Epithelial cell of esophagus (primary cell): ENCODE data around the gene MAML3.

ENCODE experiments used
- DNase-seq: peaks from one replicate; pipeline ENCODE4 v3.0.0; 2010; ENCODE audit warnings: low read depth
- H3K4me3 ChIP-seq: 2 replicates; pipeline ENCODE4 v1.5.1; 2011; ENCODE audit warnings: mild to moderate bottlenecking, low read length, control low read depth
- CTCF ChIP-seq: IDR thresholded peaks from 2 replicates; pipeline ENCODE4 v1.5.1; 2011; ENCODE audit warnings: low read depth, mild to moderate bottlenecking, low read length, control low read depth, inconsistent platforms; ENCODE audit not compliant: insufficient read depth; ENCODE audit errors: missing control alignments

MAML3 gene

DNA sequence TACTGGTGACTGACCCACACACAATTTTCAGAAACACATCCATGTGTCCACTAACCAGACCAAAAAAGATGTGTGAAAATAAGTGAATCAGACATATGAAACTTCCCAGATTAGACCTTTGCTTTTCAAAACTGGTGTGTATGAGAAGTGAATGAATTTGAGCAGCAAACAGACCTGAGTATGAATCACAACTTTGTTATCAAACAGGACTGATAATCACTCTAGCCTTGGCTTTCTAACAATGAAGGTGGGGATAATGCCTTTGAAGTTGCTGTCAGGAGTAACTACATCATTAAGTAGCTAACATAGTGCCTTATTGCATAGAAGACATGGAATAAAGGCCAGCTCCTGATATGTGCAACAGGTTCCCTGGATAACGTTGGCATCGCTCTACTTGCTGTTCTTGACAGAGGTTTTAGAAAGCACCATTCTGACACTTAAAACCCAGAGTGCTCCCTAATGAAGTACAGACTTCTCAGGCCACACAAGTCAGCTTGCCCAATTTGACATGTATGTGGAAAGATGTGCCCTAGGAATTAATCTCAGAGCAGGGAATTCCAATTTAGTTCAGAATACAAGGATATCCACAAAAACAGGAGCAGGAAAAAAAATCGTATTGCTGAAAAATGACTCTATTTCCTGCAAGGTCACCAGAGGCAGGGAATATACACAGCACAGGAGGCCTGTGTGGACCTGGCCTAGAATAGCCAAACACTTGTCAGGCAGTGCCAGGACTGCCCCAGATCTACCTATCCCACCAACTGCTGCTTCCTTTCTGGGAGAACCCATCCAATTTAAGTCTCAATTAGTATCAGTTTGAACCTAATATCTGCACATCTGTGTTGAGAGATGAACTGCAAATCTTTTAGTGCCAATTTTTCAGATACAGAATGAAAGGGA, 87.7 kb downstream of the MAML3 start:
- H3K4me3 ChIP-seq, result no peak overlapping the region
- no peak for DNase-seq
- TF ChIP-seq CTCF, result no peak

DNA sequence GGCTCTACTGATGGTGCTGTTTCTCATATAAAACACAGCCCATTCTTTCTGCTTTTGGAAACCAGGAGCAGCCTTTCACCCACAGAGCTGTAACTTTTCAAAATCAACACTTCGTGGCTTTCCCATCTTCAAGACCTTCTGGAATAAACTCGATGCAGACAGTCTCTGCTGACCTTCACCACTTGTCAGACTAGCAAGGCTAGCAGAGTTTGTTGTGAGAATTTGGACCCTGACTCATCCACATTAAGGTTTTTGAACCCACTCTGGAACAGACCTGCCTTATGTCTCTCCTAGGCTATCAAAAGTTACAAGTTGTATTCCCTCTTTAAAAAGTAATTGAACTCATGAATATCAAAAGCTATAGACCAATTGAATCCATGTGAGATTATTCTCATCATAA, 88.6 kb downstream of the MAML3 start:
- DNase-seq, result no peak
- H3K4me3 ChIP-seq, result no peak overlapping the region
- no peak for TF ChIP-seq CTCF

DNA sequence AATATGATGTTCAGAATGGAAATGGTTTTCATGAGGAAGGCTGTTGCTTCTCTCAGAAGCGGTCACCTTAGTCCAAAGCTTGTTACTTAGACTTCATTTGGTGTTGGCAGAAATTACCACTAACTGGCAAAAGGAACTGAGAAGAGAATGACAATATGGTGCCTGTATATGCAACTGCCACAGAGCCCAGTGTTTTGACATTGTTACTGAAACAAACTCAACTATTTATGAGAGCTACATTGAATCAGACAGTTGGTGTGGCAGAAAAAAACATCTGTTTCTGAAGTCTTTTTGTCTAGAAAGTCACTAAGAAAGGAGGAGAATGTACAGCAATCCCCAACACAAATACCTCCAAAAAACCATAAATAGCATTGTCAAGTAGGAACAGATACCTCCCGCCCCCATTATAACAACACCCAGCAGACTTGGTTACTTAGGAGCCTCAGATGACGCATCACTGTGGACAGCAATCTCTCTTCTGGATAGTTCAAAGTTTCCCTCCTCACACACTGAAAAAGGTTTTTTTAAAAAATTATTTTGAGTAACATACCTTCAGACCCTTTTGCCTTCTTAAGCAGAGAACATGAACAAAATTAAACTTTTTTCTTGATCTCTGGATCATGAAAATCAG, 92.2 kb downstream of the MAML3 start:
- no peak for DNase-seq
- no peak for TF ChIP-seq CTCF
- no peak overlapping the region for H3K4me3 ChIP-seq

DNA sequence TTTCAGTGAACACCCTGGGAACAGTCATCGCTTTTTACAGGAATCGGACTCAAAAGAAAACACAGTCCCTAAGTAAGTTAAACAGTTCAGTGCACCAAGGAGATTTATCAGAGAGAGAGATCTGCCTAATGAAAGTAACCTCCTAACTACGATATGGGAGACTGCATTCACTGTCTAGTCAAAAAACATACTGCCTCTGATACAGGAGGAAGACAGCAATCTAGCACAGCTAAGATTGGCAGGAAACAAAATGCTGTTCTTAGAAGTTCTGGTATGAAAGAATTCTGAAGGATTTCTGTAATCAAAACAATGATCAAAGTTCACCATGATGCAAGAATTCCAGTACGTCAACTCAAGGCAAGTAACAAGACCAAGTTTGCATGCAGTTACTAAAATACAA, 92.8 kb downstream of the MAML3 start:
- no peak for TF ChIP-seq CTCF
- DNase-seq, result no peak
- H3K4me3 ChIP-seq, result no peak overlapping the region

DNA sequence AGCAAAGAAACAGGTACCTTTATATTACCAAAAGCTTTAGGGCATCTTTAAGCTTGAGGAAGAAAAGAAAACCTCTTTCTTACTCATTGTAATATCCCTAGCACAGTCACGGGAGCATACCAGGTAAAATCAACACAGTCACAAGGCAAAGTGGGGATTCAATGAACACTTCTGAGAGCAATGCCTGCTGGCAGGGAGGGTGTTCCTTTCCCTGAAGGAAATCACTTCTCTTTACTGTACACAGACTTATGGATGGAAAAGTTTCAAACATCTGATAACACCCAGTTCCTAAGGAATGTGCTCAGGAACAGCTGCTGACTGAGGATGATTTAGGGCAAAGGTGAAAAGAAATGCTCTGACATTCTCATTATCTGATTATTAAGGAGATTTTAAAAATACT, 94.8 kb downstream of the MAML3 start:
- TF ChIP-seq CTCF, result no peak
- peak; percentile 35 for DNase-seq
- H3K4me3 ChIP-seq, result no peak overlapping the region

- TF ChIP-seq CTCF, result no peak
- no peak for DNase-seq
- no peak overlapping the region for H3K4me3 ChIP-seq
These were observed 96.3 kb downstream of the MAML3 start for GRCh38 chr4:140057701-140058100.
